DND-41 (cell line): Measurements from ENCODE around the gene GLOD5.
A peak's percentile ranks its signal among the peaks of the same experiment; 100 is the strongest.

Experiments
- ATAC-seq: fragments of 200-7000 bp; cut with Tn5 transposase; 3 replicates; pipeline ENCODE4 v1.9.1; 2021; ENCODE audit warnings: low read depth; ENCODE audit not compliant: insufficient read depth
- DNase-seq: peaks from one replicate; pipeline ENCODE4 v3.0.0-alpha.2; 2020
- H2AFZ ChIP-seq: 2 replicates; pipeline ENCODE4 v1.6.0; 2012; ENCODE audit warnings: low read depth, low read length
- H3K27ac ChIP-seq: 2 replicates; pipeline ENCODE4 v1.5.1; 2012; ENCODE audit warnings: low read length, inconsistent platforms
- H3K27me3 ChIP-seq: fragments of 200-600 bp; sonication (generic); 2 replicates; pipeline ENCODE4 v1.6.0; 2012; ENCODE audit warnings: low read length, mild to moderate bottlenecking, inconsistent platforms; ENCODE audit not compliant: insufficient read depth, poor library complexity
- H3K36me3 ChIP-seq: 2 replicates; pipeline ENCODE4 v1.5.1; 2012; ENCODE audit warnings: low read length, inconsistent platforms; ENCODE audit not compliant: insufficient read depth
- H3K4me1 ChIP-seq: 2 replicates; pipeline ENCODE4 v1.5.1; 2012; ENCODE audit warnings: mild to moderate bottlenecking, low read length; ENCODE audit not compliant: insufficient read depth
- H3K4me2 ChIP-seq: 2 replicates; pipeline ENCODE4 v1.6.0; 2012; ENCODE audit warnings: mild to moderate bottlenecking, moderate library complexity, low read length, inconsistent platforms; ENCODE audit not compliant: insufficient read depth
- H3K4me3 ChIP-seq, 2 experiments: fragments of 200-600 bp in 1 of 2; shearing (Covaris generic) in 1 of 2; 2 replicates each; pipeline ENCODE4 v1.5.1; 2012 to 2016; ENCODE audit warnings: inconsistent platforms in 2 of 2, low read length in 2 of 2, mild to moderate bottlenecking in 2 of 2, low read depth in 1 of 2, moderate library complexity in 1 of 2
- H3K79me2 ChIP-seq: 2 replicates; pipeline ENCODE4 v1.6.0; 2012; ENCODE audit warnings: low read length, inconsistent platforms; ENCODE audit not compliant: insufficient read depth
- H3K9ac ChIP-seq: 2 replicates; pipeline ENCODE4 v1.6.0; 2012; ENCODE audit warnings: low read depth, mild to moderate bottlenecking, inconsistent platforms, low read length, moderate library complexity
- H3K9me3 ChIP-seq: 2 replicates; pipeline ENCODE4 v1.5.1; 2012; ENCODE audit warnings: low read length, moderate library complexity, mild to moderate bottlenecking, inconsistent platforms; ENCODE audit not compliant: insufficient read depth, severe bottlenecking
- H4K20me1 ChIP-seq: 2 replicates; pipeline ENCODE4 v1.6.0; 2012; ENCODE audit warnings: low read length; ENCODE audit not compliant: insufficient read depth
- CTCF ChIP-seq: IDR thresholded peaks from 2 replicates; pipeline ENCODE4 v1.5.1; 2012; ENCODE audit warnings: borderline replicate concordance, low read length, moderate library complexity, mild to moderate bottlenecking; ENCODE audit not compliant: poor library complexity, severe bottlenecking; ENCODE audit errors: extremely low read depth
- EZH2 ChIP-seq: IDR thresholded peaks from 3 replicates; pipeline ENCODE4 v1.6.1; 2012; ENCODE audit warnings: borderline replicate concordance, low read depth, mild to moderate bottlenecking, moderate library complexity, low read length, inconsistent platforms; ENCODE audit not compliant: severe bottlenecking

The GLOD5 gene

DNA sequence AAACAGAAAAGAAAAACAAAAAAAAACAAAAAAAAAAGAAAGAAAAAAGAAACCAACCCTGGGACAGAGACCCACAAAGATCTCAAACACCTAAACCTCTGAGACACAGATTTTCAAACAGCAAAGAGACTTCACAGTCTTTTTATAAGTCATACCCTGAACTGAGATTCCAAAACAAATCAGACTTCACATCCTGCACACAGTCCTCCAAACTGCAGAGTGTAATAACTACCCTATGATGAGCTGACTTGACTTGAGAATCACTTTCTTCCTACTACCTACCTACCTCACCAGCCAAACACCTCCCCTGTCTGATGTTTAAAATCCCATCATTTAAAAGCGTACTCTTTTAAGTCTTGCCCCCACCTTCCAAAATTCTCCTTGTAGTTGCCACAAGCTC, 25.2 kb upstream of the GLOD5 start:
- peak overlapping the region; percentile 80 for H3K27ac ChIP-seq
- TF ChIP-seq EZH2 (no peak), CTCF (no peak)

GRCh38 chrX:48736878-48737212, 24.7 kb upstream of the GLOD5 start:
- ATAC-seq (no peak), DNase-seq (no peak)
- peaks cover 12% of the 10 kb centered on the region for H3K79me2 ChIP-seq
- H3K4me2 ChIP-seq = peak overlapping the region; percentile 92
- no peaks in the 10 kb centered on the region for H3K36me3 ChIP-seq
- H3K4me1 ChIP-seq = peaks cover 28% of the 10 kb centered on the region
- TF ChIP-seq CTCF = no peak
- no peaks in the 10 kb centered on the region for H3K9me3 ChIP-seq
- H3K27ac ChIP-seq = peak overlapping the region; percentile 80
- no peaks in the 10 kb centered on the region for H3K27me3 ChIP-seq
- H3K9ac ChIP-seq = peak overlapping the region; percentile 74
- no peaks in the 10 kb centered on the region for H4K20me1 ChIP-seq
- H2AFZ ChIP-seq = peak overlapping the region; percentile 80
- H3K4me3 ChIP-seq = peak overlapping the region; percentile 53 to 63; a peak in 3 of 4 replicates

More for the DNA sequence above, 25.2 kb upstream of the GLOD5 start:
- Histone ChIP-seq H3K79me2 (peaks cover 12% of the 10 kb centered on the region), H3K4me2 (peak overlapping the region; percentile 92), H3K4me1 (peaks cover 28% of the 10 kb centered on the region), H3K9me3 (no peaks in the 10 kb centered on the region), H3K4me3 (peak overlapping the region; percentile 53 to 63; a peak in 3 of 4 replicates), H3K36me3 (no peaks in the 10 kb centered on the region), H4K20me1 (no peaks in the 10 kb centered on the region), H3K27me3 (no peaks in the 10 kb centered on the region), H2AFZ (peak overlapping the region; percentile 80), H3K9ac (peak overlapping the region; percentile 74)
- no peak for ATAC-seq
- no peak for DNase-seq

DNA sequence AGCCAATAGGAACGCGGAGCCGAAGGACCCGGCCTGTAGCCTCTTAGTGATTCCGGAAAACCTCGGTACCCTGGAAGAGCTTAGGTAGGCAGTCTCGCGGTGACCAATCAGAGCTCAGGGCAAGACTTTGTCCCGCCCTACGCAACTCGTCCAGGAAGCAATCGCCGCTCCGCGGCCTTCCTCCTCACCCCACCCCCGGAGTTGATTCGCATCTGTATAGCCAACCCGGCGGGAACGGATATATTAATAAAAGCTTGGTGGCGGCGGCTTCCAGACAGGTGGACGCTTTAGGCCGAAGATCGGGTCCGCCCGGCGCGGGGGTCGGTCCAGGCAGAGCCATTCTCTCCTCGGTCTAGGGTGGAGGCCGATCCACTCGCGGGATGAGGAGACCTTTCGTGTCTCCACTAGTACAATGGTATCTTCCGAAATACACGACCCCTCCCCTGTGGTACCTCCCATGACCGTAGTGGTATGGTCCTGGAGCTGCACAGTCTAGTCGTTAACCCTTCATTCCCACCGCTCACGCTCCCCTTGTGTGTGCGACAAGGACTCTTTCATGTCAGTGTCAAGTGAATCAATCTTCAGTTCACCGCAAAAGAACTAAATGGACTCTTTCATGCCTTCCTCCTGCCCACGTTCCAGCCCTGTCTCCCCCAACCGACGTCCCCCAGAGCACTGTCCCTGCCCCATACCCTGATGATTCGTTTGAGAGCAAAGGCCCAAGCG, 24.2 kb upstream of the GLOD5 start:
- H3K4me2 ChIP-seq = peak overlapping the region; percentile 92
- no peaks in the 10 kb centered on the region for H3K9me3 ChIP-seq
- peaks cover 28% of the 10 kb centered on the region for H3K4me1 ChIP-seq
- DNase-seq (peak; percentile 94), ATAC-seq (peak; percentile 97)
- H3K36me3 ChIP-seq = no peaks in the 10 kb centered on the region
- peak overlapping the region; percentile 65 for H2AFZ ChIP-seq
- peak overlapping the region; percentile 78 for H3K9ac ChIP-seq
- no peak for TF ChIP-seq CTCF
- no peak for TF ChIP-seq EZH2
- no peaks in the 10 kb centered on the region for H4K20me1 ChIP-seq
- H3K27me3 ChIP-seq = no peaks in the 10 kb centered on the region
- H3K27ac ChIP-seq = peak overlapping the region; percentile 78
- peaks cover 12% of the 10 kb centered on the region for H3K79me2 ChIP-seq
- peak overlapping the region; percentile 18 to 63 for H3K4me3 ChIP-seq

- Histone ChIP-seq H3K36me3 (no peaks in the 10 kb centered on the region), H3K9ac (peak overlapping the region; percentile 78), H3K4me1 (peaks cover 28% of the 10 kb centered on the region), H3K4me2 (peak overlapping the region; percentile 72), H3K27me3 (no peaks in the 10 kb centered on the region), H2AFZ (peak overlapping the region; percentile 65), H3K79me2 (peaks cover 12% of the 10 kb centered on the region), H4K20me1 (no peaks in the 10 kb centered on the region), H3K4me3 (peak overlapping the region; percentile 18 to 63; a peak in 3 of 4 replicates), H3K9me3 (no peaks in the 10 kb centered on the region), H3K27ac (peak overlapping the region; percentile 78)
- no peak for ATAC-seq
- DNase-seq = no peak
- no peak for TF ChIP-seq CTCF
- no peak for TF ChIP-seq EZH2
Observed at GRCh38 chrX:48737940-48738339, 23.6 kb upstream of the GLOD5 start.
